ENCODE results near the gene TP53AIP1. TPM values are rescaled to one million over a fixed set of nuclear protein-coding genes. Genes with fewer than 3 reads are reported as not detected.

Gene TP53AIP1
- total RNA-seq, 1 experiment from 2014 or later, result 0.11 TPM

DNA sequence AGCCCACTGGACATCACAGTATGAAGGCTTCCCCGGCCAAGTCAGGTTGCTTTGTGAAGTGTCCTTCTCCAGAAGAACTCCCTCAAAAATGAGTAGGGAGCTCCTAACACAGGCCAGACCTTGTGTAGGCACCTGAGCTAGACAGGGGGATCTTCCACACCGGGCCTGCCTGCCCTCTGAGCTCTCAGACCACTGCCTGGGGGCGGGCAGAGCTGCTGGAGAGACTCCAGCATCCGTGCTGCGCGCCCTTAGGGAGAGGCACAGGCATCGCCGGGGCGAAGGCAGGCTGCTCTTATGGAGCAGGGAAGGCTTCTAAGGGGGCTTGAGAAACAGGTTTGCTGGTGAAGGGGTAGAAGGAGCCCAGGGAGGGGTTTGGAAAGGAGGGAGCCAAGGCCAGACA is 47.1 kb downstream of the TP53AIP1 start:
- H3K4me3 Mint-ChIP-seq (ENCODE audit: unreplicated experiment), result no peak overlapping the region
- no peaks in the 10 kb centered on the region for H3K36me3 Mint-ChIP-seq (ENCODE audit: insufficient read depth, unreplicated experiment)
- BruUV-seq (replicated peaks), result no TSS peak
- peaks cover 7% of the 10 kb centered on the region for H3K27me3 Mint-ChIP-seq (ENCODE audit: insufficient read depth, unreplicated experiment)
- H3K9me3 Mint-ChIP-seq (ENCODE audit: unreplicated experiment), result no peaks in the 10 kb centered on the region
- Histone ChIP-seq H3K27me3 (replicated peaks; ENCODE audit: control insufficient read depth, insufficient read depth, low read length) (0 out of 2 replicates have a peak, but pooled peaks cover 1% of the 10 kb centered on the region), H3K36me3 (ENCODE audit: control insufficient read depth, insufficient read depth, low read length) (no peaks in the 10 kb centered on the region), H3K9me3 (no peaks in the 10 kb centered on the region), H3K4me3 (ENCODE audit: low read depth, low read length) (no peak overlapping the region), H3K4me1 (peaks cover 3% of the 10 kb centered on the region)
- ChIA-PET POLR2A (no interaction called here), CTCF (interaction anchor here (0.8 to 1.5 kb wide), 3 partner anchors 9 to 38 kb away, joined by 3 to 8 read pairs (median 4); no protein-coding TSS in a partner anchor)
- TF ChIP-seq, protein P1, sequence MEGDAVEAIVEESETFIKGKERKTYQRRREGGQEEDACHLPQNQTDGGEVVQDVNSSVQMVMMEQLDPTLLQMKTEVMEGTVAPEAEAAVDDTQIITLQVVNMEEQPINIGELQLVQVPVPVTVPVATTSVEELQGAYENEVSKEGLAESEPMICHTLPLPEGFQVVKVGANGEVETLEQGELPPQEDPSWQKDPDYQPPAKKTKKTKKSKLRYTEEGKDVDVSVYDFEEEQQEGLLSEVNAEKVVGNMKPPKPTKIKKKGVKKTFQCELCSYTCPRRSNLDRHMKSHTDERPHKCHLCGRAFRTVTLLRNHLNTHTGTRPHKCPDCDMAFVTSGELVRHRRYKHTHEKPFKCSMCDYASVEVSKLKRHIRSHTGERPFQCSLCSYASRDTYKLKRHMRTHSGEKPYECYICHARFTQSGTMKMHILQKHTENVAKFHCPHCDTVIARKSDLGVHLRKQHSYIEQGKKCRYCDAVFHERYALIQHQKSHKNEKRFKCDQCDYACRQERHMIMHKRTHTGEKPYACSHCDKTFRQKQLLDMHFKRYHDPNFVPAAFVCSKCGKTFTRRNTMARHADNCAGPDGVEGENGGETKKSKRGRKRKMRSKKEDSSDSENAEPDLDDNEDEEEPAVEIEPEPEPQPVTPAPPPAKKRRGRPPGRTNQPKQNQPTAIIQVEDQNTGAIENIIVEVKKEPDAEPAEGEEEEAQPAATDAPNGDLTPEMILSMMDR (IDR thresholded peaks at IDR 0.05; ENCODE audit: insufficient read depth in 1 of 2, low read depth in 1 of 2, low read length in 1 of 2, severe bottlenecking in 1 of 2, unreplicated experiment in 1 of 2), result no peak
- no peaks in the 10 kb centered on the region for H3K4me1 Mint-ChIP-seq (ENCODE audit: low read depth, unreplicated experiment)
- no peak overlapping the region for H3K27ac Mint-ChIP-seq (ENCODE audit: unreplicated experiment)
- intact Hi-C loops (cut with micrococcal nuclease; ENCODE audit: unreplicated experiment), result no loop called here
- no peak for DNase-seq

DNA sequence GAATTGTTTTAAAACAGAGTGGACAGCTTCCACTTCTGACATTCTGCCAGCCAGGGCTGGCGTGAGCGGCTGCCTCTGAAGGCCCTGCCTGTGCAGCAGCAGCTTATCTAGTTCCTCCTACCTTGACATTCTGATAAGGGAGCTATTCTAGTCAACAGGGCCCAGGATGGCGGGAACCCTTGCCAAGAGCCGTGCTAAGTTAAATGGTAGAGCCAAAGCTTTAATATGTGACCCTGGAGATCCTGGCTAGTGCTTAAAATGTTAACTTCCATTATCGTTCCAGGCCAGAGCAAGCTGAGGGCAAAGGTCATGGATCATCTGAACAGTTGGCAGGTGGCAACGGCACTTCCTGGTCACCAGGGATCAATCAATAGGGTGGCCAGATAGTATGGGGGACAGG is 48.0 kb downstream of the TP53AIP1 start:
- no peak overlapping the region for H3K4me3 Mint-ChIP-seq (ENCODE audit: unreplicated experiment)
- CTCF ChIA-PET, result interaction anchor here (1.4 to 1.5 kb wide), 2 partner anchors 8 to 12 kb away, joined by 3 to 8 read pairs; no protein-coding TSS in a partner anchor
- no peaks in the 10 kb centered on the region for H3K4me1 Mint-ChIP-seq (ENCODE audit: low read depth, unreplicated experiment)
- DNase-seq, result no peak
- H3K27me3 ChIP-seq (replicated peaks; ENCODE audit: control insufficient read depth, insufficient read depth, low read length), result 0 out of 2 replicates have a peak, but pooled peaks cover 1% of the 10 kb centered on the region
- no peaks in the 10 kb centered on the region for H3K9me3 ChIP-seq
- no peaks in the 10 kb centered on the region for H3K9me3 Mint-ChIP-seq (ENCODE audit: unreplicated experiment)
- H3K27me3 Mint-ChIP-seq (ENCODE audit: insufficient read depth, unreplicated experiment), result peaks cover 7% of the 10 kb centered on the region
- intact Hi-C loops (cut with micrococcal nuclease; ENCODE audit: unreplicated experiment), result no loop called here
- H3K36me3 Mint-ChIP-seq (ENCODE audit: insufficient read depth, unreplicated experiment), result no peaks in the 10 kb centered on the region
- H3K4me3 ChIP-seq (ENCODE audit: low read depth, low read length), result no peak overlapping the region
- H3K27ac Mint-ChIP-seq (ENCODE audit: unreplicated experiment), result no peak overlapping the region
- POLR2A ChIA-PET, result no interaction called here
- BruUV-seq (replicated peaks), result no TSS peak
- no peaks in the 10 kb centered on the region for H3K36me3 ChIP-seq (ENCODE audit: control insufficient read depth, insufficient read depth, low read length)
- H3K4me1 ChIP-seq, result peaks cover 10% of the 10 kb centered on the region
- TF ChIP-seq, protein P1 (IDR thresholded peaks at IDR 0.05; ENCODE audit: insufficient read depth in 1 of 2, low read depth in 1 of 2, low read length in 1 of 2, severe bottlenecking in 1 of 2, unreplicated experiment in 1 of 2), result no peak

DNA sequence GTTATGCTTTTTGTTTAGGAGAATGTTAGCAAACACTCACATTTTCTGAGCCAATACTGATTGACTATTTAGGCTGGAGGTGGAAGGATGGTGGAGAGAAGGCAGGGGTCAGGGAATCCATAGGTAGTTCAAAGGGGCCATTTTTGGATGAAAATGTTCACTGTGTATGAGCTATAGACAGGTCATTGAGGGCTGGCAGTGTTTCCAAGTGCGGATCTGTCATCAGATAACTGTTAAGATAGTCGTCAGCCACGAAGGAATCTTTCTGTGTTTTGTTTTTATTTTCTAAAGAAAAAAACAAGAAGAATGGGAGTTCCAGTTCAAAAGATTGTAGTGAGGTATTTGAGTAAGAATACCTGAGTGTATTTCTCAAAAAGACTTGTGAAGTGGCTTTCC is 48.4 kb downstream of the TP53AIP1 start:
- Histone ChIP-seq H3K36me3 (ENCODE audit: control insufficient read depth, insufficient read depth, low read length) (no peaks in the 10 kb centered on the region), H3K9me3 (no peaks in the 10 kb centered on the region), H3K27me3 (replicated peaks; ENCODE audit: control insufficient read depth, insufficient read depth, low read length) (0 out of 2 replicates have a peak, but pooled peaks cover 1% of the 10 kb centered on the region), H3K4me1 (peaks cover 10% of the 10 kb centered on the region), H3K4me3 (ENCODE audit: low read depth, low read length) (no peak overlapping the region)
- peaks cover 10% of the 10 kb centered on the region for H3K27me3 Mint-ChIP-seq (ENCODE audit: insufficient read depth, unreplicated experiment)
- no peaks in the 10 kb centered on the region for H3K4me1 Mint-ChIP-seq (ENCODE audit: low read depth, unreplicated experiment)
- no peaks in the 10 kb centered on the region for H3K36me3 Mint-ChIP-seq (ENCODE audit: insufficient read depth, unreplicated experiment)
- H3K27ac Mint-ChIP-seq (ENCODE audit: unreplicated experiment), result no peak overlapping the region
- CTCF ChIA-PET, result interaction anchor here (1.4 to 1.5 kb wide), 2 partner anchors 8 to 12 kb away, joined by 3 to 8 read pairs; no protein-coding TSS in a partner anchor
- no peaks in the 10 kb centered on the region for H3K9me3 Mint-ChIP-seq (ENCODE audit: unreplicated experiment)
- no peak overlapping the region for H3K4me3 Mint-ChIP-seq (ENCODE audit: unreplicated experiment)
- intact Hi-C loops (cut with micrococcal nuclease; ENCODE audit: unreplicated experiment), result no loop called here
- TF ChIP-seq, protein P1 (IDR thresholded peaks at IDR 0.05; ENCODE audit: insufficient read depth in 1 of 2, low read depth in 1 of 2, low read length in 1 of 2, severe bottlenecking in 1 of 2, unreplicated experiment in 1 of 2), result no peak
- no peak for DNase-seq
- no TSS peak for BruUV-seq (replicated peaks)
- POLR2A ChIA-PET, result no interaction called here

Measured in Caco-2 (cell line).